ENCODE results near the gene ANKRD29.

DNA sequence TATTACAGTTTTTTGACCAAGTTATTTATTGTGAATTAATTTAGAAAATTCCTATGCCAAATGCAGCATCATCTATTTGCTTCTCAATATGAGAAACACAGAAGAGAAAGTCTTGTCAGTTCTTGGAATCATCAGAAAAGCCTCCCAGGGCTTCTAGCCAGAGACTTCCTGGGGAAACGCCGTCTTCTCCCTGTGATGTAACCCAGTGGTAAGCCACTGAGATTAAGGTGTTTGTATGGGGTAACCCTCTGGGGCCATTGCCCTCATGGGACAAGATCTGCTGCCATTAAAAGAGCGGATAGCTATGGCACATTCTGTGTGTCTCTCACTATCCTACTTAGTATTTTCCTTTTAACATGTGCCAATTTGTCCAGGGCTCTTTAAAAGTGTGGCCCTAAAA is 28.0 kb downstream of the ANKRD29 start:
- TF ChIP-seq, protein P1, sequence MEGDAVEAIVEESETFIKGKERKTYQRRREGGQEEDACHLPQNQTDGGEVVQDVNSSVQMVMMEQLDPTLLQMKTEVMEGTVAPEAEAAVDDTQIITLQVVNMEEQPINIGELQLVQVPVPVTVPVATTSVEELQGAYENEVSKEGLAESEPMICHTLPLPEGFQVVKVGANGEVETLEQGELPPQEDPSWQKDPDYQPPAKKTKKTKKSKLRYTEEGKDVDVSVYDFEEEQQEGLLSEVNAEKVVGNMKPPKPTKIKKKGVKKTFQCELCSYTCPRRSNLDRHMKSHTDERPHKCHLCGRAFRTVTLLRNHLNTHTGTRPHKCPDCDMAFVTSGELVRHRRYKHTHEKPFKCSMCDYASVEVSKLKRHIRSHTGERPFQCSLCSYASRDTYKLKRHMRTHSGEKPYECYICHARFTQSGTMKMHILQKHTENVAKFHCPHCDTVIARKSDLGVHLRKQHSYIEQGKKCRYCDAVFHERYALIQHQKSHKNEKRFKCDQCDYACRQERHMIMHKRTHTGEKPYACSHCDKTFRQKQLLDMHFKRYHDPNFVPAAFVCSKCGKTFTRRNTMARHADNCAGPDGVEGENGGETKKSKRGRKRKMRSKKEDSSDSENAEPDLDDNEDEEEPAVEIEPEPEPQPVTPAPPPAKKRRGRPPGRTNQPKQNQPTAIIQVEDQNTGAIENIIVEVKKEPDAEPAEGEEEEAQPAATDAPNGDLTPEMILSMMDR (conservative IDR thresholded peaks at IDR 0.05; ENCODE audit: low read depth in 2 of 2) = no peak
- TF ChIP-seq, protein P2, sequence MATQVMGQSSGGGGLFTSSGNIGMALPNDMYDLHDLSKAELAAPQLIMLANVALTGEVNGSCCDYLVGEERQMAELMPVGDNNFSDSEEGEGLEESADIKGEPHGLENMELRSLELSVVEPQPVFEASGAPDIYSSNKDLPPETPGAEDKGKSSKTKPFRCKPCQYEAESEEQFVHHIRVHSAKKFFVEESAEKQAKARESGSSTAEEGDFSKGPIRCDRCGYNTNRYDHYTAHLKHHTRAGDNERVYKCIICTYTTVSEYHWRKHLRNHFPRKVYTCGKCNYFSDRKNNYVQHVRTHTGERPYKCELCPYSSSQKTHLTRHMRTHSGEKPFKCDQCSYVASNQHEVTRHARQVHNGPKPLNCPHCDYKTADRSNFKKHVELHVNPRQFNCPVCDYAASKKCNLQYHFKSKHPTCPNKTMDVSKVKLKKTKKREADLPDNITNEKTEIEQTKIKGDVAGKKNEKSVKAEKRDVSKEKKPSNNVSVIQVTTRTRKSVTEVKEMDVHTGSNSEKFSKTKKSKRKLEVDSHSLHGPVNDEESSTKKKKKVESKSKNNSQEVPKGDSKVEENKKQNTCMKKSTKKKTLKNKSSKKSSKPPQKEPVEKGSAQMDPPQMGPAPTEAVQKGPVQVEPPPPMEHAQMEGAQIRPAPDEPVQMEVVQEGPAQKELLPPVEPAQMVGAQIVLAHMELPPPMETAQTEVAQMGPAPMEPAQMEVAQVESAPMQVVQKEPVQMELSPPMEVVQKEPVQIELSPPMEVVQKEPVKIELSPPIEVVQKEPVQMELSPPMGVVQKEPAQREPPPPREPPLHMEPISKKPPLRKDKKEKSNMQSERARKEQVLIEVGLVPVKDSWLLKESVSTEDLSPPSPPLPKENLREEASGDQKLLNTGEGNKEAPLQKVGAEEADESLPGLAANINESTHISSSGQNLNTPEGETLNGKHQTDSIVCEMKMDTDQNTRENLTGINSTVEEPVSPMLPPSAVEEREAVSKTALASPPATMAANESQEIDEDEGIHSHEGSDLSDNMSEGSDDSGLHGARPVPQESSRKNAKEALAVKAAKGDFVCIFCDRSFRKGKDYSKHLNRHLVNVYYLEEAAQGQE (IDR thresholded peaks at IDR 0.05; ENCODE audit: unreplicated experiment) = no peak
- TF ChIP-seq, protein P3, sequence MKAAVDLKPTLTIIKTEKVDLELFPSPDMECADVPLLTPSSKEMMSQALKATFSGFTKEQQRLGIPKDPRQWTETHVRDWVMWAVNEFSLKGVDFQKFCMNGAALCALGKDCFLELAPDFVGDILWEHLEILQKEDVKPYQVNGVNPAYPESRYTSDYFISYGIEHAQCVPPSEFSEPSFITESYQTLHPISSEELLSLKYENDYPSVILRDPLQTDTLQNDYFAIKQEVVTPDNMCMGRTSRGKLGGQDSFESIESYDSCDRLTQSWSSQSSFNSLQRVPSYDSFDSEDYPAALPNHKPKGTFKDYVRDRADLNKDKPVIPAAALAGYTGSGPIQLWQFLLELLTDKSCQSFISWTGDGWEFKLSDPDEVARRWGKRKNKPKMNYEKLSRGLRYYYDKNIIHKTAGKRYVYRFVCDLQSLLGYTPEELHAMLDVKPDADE (IDR thresholded peaks at IDR 0.05) = no peak
- TF ChIP-seq NANOG (IDR thresholded peaks at IDR 0.05; ENCODE audit: borderline replicate concordance) = no peak
